GM23338 (cell line): ENCODE measurements around the gene FUZ. TPM values are rescaled to one million over a fixed set of nuclear protein-coding genes. Genes with fewer than 3 reads are reported as not detected.

Source experiments
- ATAC-seq: fragments of 200-7000 bp; cut with Tn5 transposase; 3 replicates; pipeline ENCODE4 v1.9.1; 2020
- DNase-seq: peaks from one replicate; pipeline ENCODE4 v3.0.0-alpha.2; 2015; ENCODE audit warnings: low spot score
- H2AFZ ChIP-seq: fragments of 200-600 bp; sonication (generic); 2 replicates; pipeline ENCODE4 v1.8.0; 2016; ENCODE audit warnings: antibody characterized with exemption, mild to moderate bottlenecking, moderate library complexity
- H3F3A ChIP-seq: fragments of 200-600 bp; sonication (generic); replicated peaks from 2 replicates; pipeline ENCODE4 v1.8.0; 2017; ENCODE audit warnings: antibody characterized with exemption, mixed run types, low read depth
- H3K27ac ChIP-seq: fragments of 200-600 bp; sonication (generic); 2 replicates; pipeline ENCODE4 v1.6.1; 2016; ENCODE audit warnings: low read depth
- H3K27me3 ChIP-seq: fragments of 200-600 bp; sonication (generic); 2 replicates; pipeline ENCODE4 v1.8.0; 2016; ENCODE audit warnings: mild to moderate bottlenecking, mixed run types, moderate library complexity; ENCODE audit not compliant: insufficient read depth
- H3K36me3 ChIP-seq: fragments of 200-600 bp; sonication (generic); 2 replicates; pipeline ENCODE4 v1.8.0; 2016; ENCODE audit warnings: mild to moderate bottlenecking; ENCODE audit not compliant: insufficient read depth
- H3K4me1 ChIP-seq: fragments of 200-600 bp; sonication (generic); 2 replicates; pipeline ENCODE4 v1.8.0; 2016; ENCODE audit warnings: mild to moderate bottlenecking, moderate library complexity; ENCODE audit not compliant: insufficient read depth
- H3K4me2 ChIP-seq: fragments of 200-600 bp; sonication (generic); 2 replicates; pipeline ENCODE4 v1.7.1; 2017; ENCODE audit warnings: mixed run types
- H3K4me3 ChIP-seq: fragments of 200-600 bp; sonication (generic); 2 replicates; pipeline ENCODE4 v1.6.1; 2016; ENCODE audit warnings: mixed run types
- H3K79me2 ChIP-seq: fragments of 200-600 bp; sonication (generic); replicated peaks from 2 replicates; pipeline ENCODE4 v1.8.0; 2017; ENCODE audit warnings: mild to moderate bottlenecking; ENCODE audit not compliant: insufficient read depth
- H3K9me2 ChIP-seq: fragments of 200-600 bp; sonication (generic); 2 replicates; pipeline ENCODE4 v1.8.0; 2017; ENCODE audit not compliant: insufficient read depth
- H4K20me1 ChIP-seq: fragments of 200-600 bp; sonication (generic); replicated peaks from 2 replicates; pipeline ENCODE4 v1.8.0; 2017; ENCODE audit warnings: mild to moderate bottlenecking; ENCODE audit not compliant: insufficient read depth
- H3K27ac Mint-ChIP-seq: 2 replicates; pipeline ENCODE4 v1.8.0; 2020; ENCODE audit warnings: inconsistent platforms, mild to moderate bottlenecking, moderate library complexity, mixed read lengths
- H3K27me3 Mint-ChIP-seq: 3 replicates; pipeline ENCODE4 v1.8.0; 2022; ENCODE audit warnings: low read depth, mild to moderate bottlenecking, moderate library complexity, mixed read lengths, inconsistent platforms; ENCODE audit not compliant: insufficient read depth, poor library complexity
- H3K36me3 Mint-ChIP-seq: 3 replicates; pipeline ENCODE4 v1.8.0; 2021; ENCODE audit warnings: low read depth, mild to moderate bottlenecking, inconsistent platforms, moderate library complexity, mixed read lengths
- H3K4me1 Mint-ChIP-seq: 3 replicates; pipeline ENCODE4 v1.8.0; 2020; ENCODE audit warnings: mild to moderate bottlenecking, inconsistent platforms, mixed read lengths
- H3K4me3 Mint-ChIP-seq: 3 replicates; pipeline ENCODE4 v1.8.0; 2021; ENCODE audit warnings: moderate library complexity, mild to moderate bottlenecking, inconsistent platforms, mixed read lengths
- H3K9me3 Mint-ChIP-seq: 3 replicates; pipeline ENCODE4 v1.8.0; 2020; ENCODE audit warnings: moderate library complexity, mild to moderate bottlenecking, inconsistent platforms, mixed read lengths
- ETS1 ChIP-seq: IDR thresholded peaks from 2 replicates; pipeline ENCODE4 v1.6.1; 2016; ENCODE audit warnings: antibody characterized with exemption
- EZH2phosphoT487 ChIP-seq: fragments of 200-600 bp; sonication (generic); IDR thresholded peaks from one replicate; pipeline ENCODE4 v1.8.1; 2018; ENCODE audit warnings: antibody characterized with exemption; ENCODE audit not compliant: unreplicated experiment
- NANOG ChIP-seq: IDR thresholded peaks from 2 replicates; pipeline ENCODE4 v1.6.1; 2016; ENCODE audit warnings: antibody characterized with exemption, borderline replicate concordance
- POLR2AphosphoS5 ChIP-seq: IDR thresholded peaks from 2 replicates; pipeline ENCODE4 v1.6.1; 2016; ENCODE audit warnings: antibody characterized with exemption, low read depth
- REST ChIP-seq: IDR thresholded peaks from one replicate; pipeline ENCODE4 v1.6.1; 2018; ENCODE audit warnings: antibody characterized with exemption; ENCODE audit not compliant: unreplicated experiment
- STAT1 ChIP-seq: IDR thresholded peaks from one replicate; pipeline ENCODE4 v1.6.1; 2016; ENCODE audit warnings: antibody characterized with exemption; ENCODE audit not compliant: unreplicated experiment
- ZNF331 ChIP-seq: fragments of 250-450 bp; sonication (Bioruptor Pico); IDR thresholded peaks from 2 replicates; pipeline ENCODE4 v1.5.0; 2020; ENCODE audit warnings: low read depth, mild to moderate bottlenecking, moderate library complexity
- ZNF462 ChIP-seq: fragments of 250-450 bp; sonication (Bioruptor Pico); IDR thresholded peaks from 2 replicates; pipeline ENCODE4 v1.5.0; 2020; ENCODE audit warnings: mild to moderate bottlenecking, moderate library complexity
- polyA plus RNA-seq: library from polyadenylated mRNA; unstranded; fragments of >200 nt; fragmentation: Nextera tagmentation; extraction: Ambion mirVana; gene quantifications from 2 replicates; pipeline ENCODE4 v1.2.1, GENCODE V29; 2016
- total RNA-seq: library from RNA; depleted of rRNA; stranded (reverse); fragments of >200 nt; shearing (Covaris generic); gene quantifications from 2 replicates; pipeline ENCODE4 v1.2.3, GENCODE V29; 2014

Gene FUZ
- total and polyA plus RNA-seq, 2 experiments from 2014 or later = 24.3 to 34.8 TPM

GRCh38 chr19:49848938-49849337 lies 35.8 kb upstream of the FUZ start (continued):
- no peak for TF ChIP-seq ZNF462 (CRISPR knock-in tag)
- TF ChIP-seq NANOG = no peak
- TF ChIP-seq ETS1 = no peak

- Histone ChIP-seq H3K27me3 (no peaks in the 10 kb centered on the region), H3K36me3 (no peaks in the 10 kb centered on the region), H2AFZ (no peak overlapping the region), H3K27ac (no peak overlapping the region), H3K9me2 (0 out of 2 replicates have a peak, but pooled peaks cover 3% of the 10 kb centered on the region), H3K4me1 (peaks cover 15% of the 10 kb centered on the region), H3K4me2 (no peak overlapping the region), H3K4me3 (no peak overlapping the region), H3K79me2 (peaks cover 26% of the 10 kb centered on the region), H4K20me1 (peaks cover 21% of the 10 kb centered on the region), H3F3A (peaks cover 14% of the 10 kb centered on the region; the same call in 1 of the 2 replicates)
- Mint-ChIP-seq H3K4me3 (no peak overlapping the region), H3K4me1 (peaks cover 19% of the 10 kb centered on the region), H3K36me3 (peaks cover 26% of the 10 kb centered on the region), H3K27ac (no peak overlapping the region), H3K27me3 (peaks cover 16% of the 10 kb centered on the region), H3K9me3 (peaks cover 10% of the 10 kb centered on the region; the same call in 2 of the 3 replicates)
- ATAC-seq = no peak
- no peak for DNase-seq
- TF ChIP-seq ZNF331 (CRISPR knock-in tag) (no peak), POLR2AphosphoS5 (no peak), NANOG (no peak), EZH2phosphoT487 (no peak), REST (no peak), STAT1 (no peak)
These were observed 34.9 kb upstream of the FUZ start for GRCh38 chr19:49847731-49848696.
